Natural killer cell (primary cell): Measurements from ENCODE around the gene NUDC. TPM values are rescaled to one million over a fixed set of nuclear protein-coding genes. Genes with fewer than 3 reads are reported as not detected.
A peak's percentile ranks its signal among the peaks of the same experiment; 100 is the strongest.
"Not testable (repeated sequence)": the region's sequence is repeated elsewhere in the genome, so short reads cannot be mapped to it uniquely, and the experiment has no call there.

Experiments used
- ATAC-seq, 3 donors: fragments of 150-1000 bp in 2 of 3; fragments of 200-7000 bp in 1 of 3; cut with Tn5 transposase; 1 replicate in 1 of 3; 2 replicates in 2 of 3; pipeline ENCODE4 v1.10.0; 2021; ENCODE audit warnings: mild to moderate bottlenecking in 2 of 3, moderate library complexity in 2 of 3
- DNase-seq, 2 donors: peaks; one replicate each; pipeline versions ENCODE4 v3.0.0 to v3.0.0-alpha.2; 2013 to 2021; ENCODE audit warnings: mixed read lengths in 1 of 2
- H3K27ac ChIP-seq: one replicate; pipeline ENCODE4 v1.5.1; 2013; ENCODE audit warnings: mild to moderate bottlenecking, low read length
- H3K27me3 ChIP-seq: one replicate; pipeline ENCODE4 v1.6.1; 2013; ENCODE audit warnings: low read length; ENCODE audit not compliant: control insufficient read depth, insufficient read depth
- H3K36me3 ChIP-seq: one replicate; pipeline ENCODE4 v1.6.1; 2013; ENCODE audit warnings: low read length; ENCODE audit not compliant: control insufficient read depth, insufficient read depth
- H3K4me1 ChIP-seq: one replicate; pipeline ENCODE4 v1.6.1; 2013; ENCODE audit warnings: low read length; ENCODE audit not compliant: control insufficient read depth, insufficient read depth
- H3K4me3 ChIP-seq: one replicate; pipeline ENCODE4 v1.5.1; 2013; ENCODE audit warnings: low read length
- H3K9me3 ChIP-seq: one replicate; pipeline ENCODE4 v1.6.1; 2013; ENCODE audit warnings: low read length; ENCODE audit not compliant: control insufficient read depth, insufficient read depth
- H3K27ac Mint-ChIP-seq, 2 donors: one replicate each; pipeline ENCODE4 v1.8.0; 2022; ENCODE audit warnings: mild to moderate bottlenecking in 2 of 2, mixed read lengths in 2 of 2, moderate library complexity in 1 of 2
- H3K27me3 Mint-ChIP-seq, 2 donors: one replicate each; pipeline ENCODE4 v1.8.0; 2022; ENCODE audit warnings: low read depth in 2 of 2, mixed read lengths in 2 of 2
- H3K36me3 Mint-ChIP-seq: one replicate; pipeline ENCODE4 v1.8.0; 2022; ENCODE audit warnings: mixed read lengths
- H3K4me1 Mint-ChIP-seq, 2 donors: one replicate each; pipeline ENCODE4 v1.8.0; 2022; ENCODE audit warnings: mixed read lengths in 2 of 2
- H3K4me3 Mint-ChIP-seq: one replicate; pipeline ENCODE4 v1.8.0; 2022; ENCODE audit warnings: mild to moderate bottlenecking, moderate library complexity, mixed read lengths
- H3K9me3 Mint-ChIP-seq, 2 donors: one replicate each; pipeline ENCODE4 v1.8.0; 2022; ENCODE audit warnings: mixed read lengths in 2 of 2
- CTCF ChIP-seq: fragments of 200-600 bp; IDR thresholded peaks from one replicate; pipeline ENCODE4 v1.8.0; 2022; ENCODE audit warnings: antibody characterized with exemption
- WGBS: methylation state at CpG from one replicate; pipeline ENCODE4 v1.1.7; 2013; ENCODE audit warnings: missing lambda C conversion rate; ENCODE audit not compliant: insufficient coverage; 5-methylcytosine and 5-hydroxymethylcytosine counted together
- intact Hi-C: fragments of 100-400 bp; cut with micrococcal nuclease; formaldehyde crosslinking; loops from one replicate; pipeline ENCODE4 v1.14.2; 2022
- total RNA-seq, 4 donors: library from RNA; stranded (reverse); fragments of 120-200 nt in 1 of 4; gene quantifications; one replicate each; pipeline versions ENCODE4 v1.2.3 to v1.2.4, GENCODE V29; 2013 to 2022

Gene NUDC
- total RNA-seq, 3 donors from 2014 or later (not counting 1 experiment from before 2014, with no cell fraction given) = 43.6 to 46.6 (median 43.7) TPM

GRCh38 chr1:26946270-26946669 is 24.7 kb downstream of the NUDC start:
- no peaks in the 10 kb centered on the region for H3K36me3 Mint-ChIP-seq
- no peak overlapping the region for H3K4me3 Mint-ChIP-seq
- H3K9me3 ChIP-seq = no peaks in the 10 kb centered on the region
- H3K9me3 Mint-ChIP-seq = no peaks in the 10 kb centered on the region
- intact Hi-C loops = no loop called here
- H3K4me3 ChIP-seq = no peak overlapping the region
- ATAC-seq = no peak
- no peaks in the 10 kb centered on the region for H3K27me3 Mint-ChIP-seq
- H3K4me1 ChIP-seq = no peaks in the 10 kb centered on the region
- H3K27me3 ChIP-seq = no peaks in the 10 kb centered on the region
- no peak for TF ChIP-seq CTCF
- DNase-seq = no peak
- H3K27ac Mint-ChIP-seq = peak overlapping the region in 1 of 2 donors; percentile 24
- peaks cover 43% of the 10 kb centered on the region for H3K36me3 ChIP-seq
- WGBS = 96% methylated on average over 4 of the region's 4 CpGs
- no peak overlapping the region for H3K27ac ChIP-seq
- H3K4me1 Mint-ChIP-seq = no peaks in the 10 kb centered on the region

DNA sequence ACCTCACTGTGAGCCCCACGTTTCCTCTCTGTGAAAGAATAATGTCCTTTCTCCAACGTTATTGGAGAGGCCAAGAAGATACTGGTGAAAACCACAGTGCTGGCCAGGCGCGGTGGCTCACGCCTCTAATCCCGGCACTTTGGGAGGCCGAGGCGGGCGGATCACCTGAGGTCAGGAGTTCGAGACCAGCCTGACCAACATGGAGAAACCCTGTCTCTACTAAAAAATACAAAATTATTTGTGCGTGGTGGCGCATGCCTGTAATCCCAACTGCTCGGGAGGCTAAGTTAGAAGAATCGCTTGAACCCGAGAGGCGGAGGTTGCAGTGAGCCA is 27.1 kb downstream of the NUDC start:
- H3K9me3 Mint-ChIP-seq, H3K4me3 Mint-ChIP-seq, H3K36me3 Mint-ChIP-seq, H3K4me1 Mint-ChIP-seq, DNase-seq, H3K4me1 ChIP-seq, H3K27ac ChIP-seq, intact Hi-C loops, H3K4me3 ChIP-seq, H3K27me3 ChIP-seq, H3K9me3 ChIP-seq, H3K27ac Mint-ChIP-seq, ATAC-seq, H3K27me3 Mint-ChIP-seq: not testable (repeated sequence)
- WGBS = 91% methylated on average over 16 of the region's 16 CpGs
- peaks cover 22% of the 10 kb centered on the region for H3K36me3 ChIP-seq

DNA sequence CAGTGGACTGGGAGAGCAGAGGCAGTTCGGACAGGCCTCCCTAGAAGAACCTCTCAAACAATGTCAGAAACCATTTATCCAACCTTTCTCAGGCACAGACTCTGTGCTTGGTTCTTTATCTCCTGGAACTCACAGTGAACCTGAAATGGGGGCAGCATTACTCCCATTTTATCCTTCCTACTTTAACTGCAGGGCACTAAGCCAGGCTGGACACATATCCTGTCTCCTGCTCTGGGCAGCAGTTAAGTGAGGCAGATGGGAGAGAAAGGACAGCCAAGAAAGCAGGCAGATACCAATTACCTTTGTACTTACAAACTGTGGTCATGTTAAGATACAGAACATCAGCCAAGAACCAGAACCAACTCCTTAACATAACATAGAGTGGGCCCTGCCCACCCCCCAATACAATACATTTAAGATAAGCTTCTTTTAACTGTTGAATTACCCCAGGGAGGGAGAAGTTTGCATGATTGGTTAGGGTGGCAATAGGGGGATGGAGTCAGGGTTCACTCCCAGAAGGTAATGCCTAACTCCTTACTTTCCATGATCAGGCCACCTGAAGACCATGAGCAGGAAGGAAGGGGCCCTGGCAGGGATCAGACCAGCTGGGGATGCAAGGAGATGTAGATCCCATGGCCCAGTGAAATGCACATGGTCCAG is 27.9 kb downstream of the NUDC start:
- peak overlapping the region in 1 of 2 donors; percentile 22 for H3K27ac Mint-ChIP-seq
- no peaks in the 10 kb centered on the region for H3K4me1 Mint-ChIP-seq
- H3K4me3 Mint-ChIP-seq = no peak overlapping the region
- no peaks in the 10 kb centered on the region for H3K4me1 ChIP-seq
- H3K27ac ChIP-seq = no peak overlapping the region
- no peaks in the 10 kb centered on the region for H3K9me3 ChIP-seq
- no peak for TF ChIP-seq CTCF
- WGBS = 100% methylated on average over 1 of the region's 1 CpG
- H3K4me3 ChIP-seq = no peak overlapping the region
- peaks cover 18% of the 10 kb centered on the region for H3K36me3 ChIP-seq
- peaks cover 0 to 4% of the 10 kb centered on the region in 2 donors for H3K27me3 Mint-ChIP-seq
- no peak for ATAC-seq
- no peaks in the 10 kb centered on the region for H3K36me3 Mint-ChIP-seq
- no peaks in the 10 kb centered on the region for H3K27me3 ChIP-seq
- DNase-seq = no peak
- no peaks in the 10 kb centered on the region for H3K9me3 Mint-ChIP-seq
- intact Hi-C loops = no loop called here

- Histone ChIP-seq H3K36me3 (peaks cover 15% of the 10 kb centered on the region), H3K9me3 (no peaks in the 10 kb centered on the region), H3K27ac (no peak overlapping the region), H3K4me3 (no peak overlapping the region), H3K4me1 (no peaks in the 10 kb centered on the region), H3K27me3 (no peaks in the 10 kb centered on the region)
- no peaks in the 10 kb centered on the region for H3K36me3 Mint-ChIP-seq
- DNase-seq = no peak
- intact Hi-C loops = no loop called here
- no peak for TF ChIP-seq CTCF
- no peaks in the 10 kb centered on the region for H3K9me3 Mint-ChIP-seq
- no peak for ATAC-seq
- H3K27me3 Mint-ChIP-seq = peaks cover 0 to 4% of the 10 kb centered on the region in 2 donors
- H3K27ac Mint-ChIP-seq = peak overlapping the region in 1 of 2 donors; percentile 22
- no peaks in the 10 kb centered on the region for H3K4me1 Mint-ChIP-seq
- 86% methylated on average over 3 of the region's 3 CpGs for WGBS
- H3K4me3 Mint-ChIP-seq = no peak overlapping the region
Measured at GRCh38 chr1:26949926-26950319, 28.4 kb downstream of the NUDC start.
